GM21367 (cell line): ENCODE results near the gene DIS3L2.
A peak's percentile ranks its signal among the peaks of the same experiment; 100 is the strongest.
"Not testable (repeated sequence)": the region's sequence is repeated elsewhere in the genome, so short reads cannot be mapped to it uniquely, and the experiment has no call there.

ENCODE experiments used
- ATAC-seq: cut with Tn5 transposase; IDR thresholded peaks from one replicate; pipeline ENCODE4 v1.9.1; 2021; ENCODE audit not compliant: unreplicated experiment

The DIS3L2 gene

GRCh38 chr2:232006253-232006652 lies 44.7 kb downstream of the DIS3L2 start:
- no peak for ATAC-seq

- no peak for ATAC-seq
These were observed 47.6 kb downstream of the DIS3L2 start for GRCh38 chr2:232008907-232009638.

DNA sequence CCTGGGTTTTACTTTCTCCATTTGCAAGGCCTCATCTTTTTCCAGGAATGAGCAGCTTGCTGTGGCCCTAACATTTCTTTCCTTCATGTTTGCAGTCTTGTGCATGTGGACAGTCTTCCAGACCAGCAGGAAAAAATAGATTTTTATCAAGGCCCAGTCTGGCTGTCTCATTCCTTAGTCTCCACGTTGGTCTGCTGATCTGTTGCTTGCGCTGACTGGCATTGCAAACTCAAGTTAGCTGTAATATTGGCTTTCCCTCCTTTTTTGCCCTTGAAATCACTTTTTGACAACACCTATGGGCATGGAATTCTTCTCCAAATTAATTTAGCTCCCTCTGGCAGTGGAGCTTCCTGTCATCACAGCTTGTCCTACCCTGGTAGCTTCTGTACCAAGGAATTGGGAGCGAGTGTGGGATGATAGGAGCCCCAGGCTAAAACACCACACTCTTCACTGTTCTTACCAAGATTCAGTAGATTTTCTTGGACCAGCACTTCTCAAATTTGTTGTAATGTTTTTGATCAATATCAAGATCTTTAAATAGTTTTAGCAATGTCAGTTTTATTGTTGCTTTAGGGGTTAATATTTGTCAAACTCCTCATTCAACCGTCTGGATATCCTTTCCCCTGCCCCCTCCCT lies 48.2 kb downstream of the DIS3L2 start:
- ATAC-seq, result no peak

DNA sequence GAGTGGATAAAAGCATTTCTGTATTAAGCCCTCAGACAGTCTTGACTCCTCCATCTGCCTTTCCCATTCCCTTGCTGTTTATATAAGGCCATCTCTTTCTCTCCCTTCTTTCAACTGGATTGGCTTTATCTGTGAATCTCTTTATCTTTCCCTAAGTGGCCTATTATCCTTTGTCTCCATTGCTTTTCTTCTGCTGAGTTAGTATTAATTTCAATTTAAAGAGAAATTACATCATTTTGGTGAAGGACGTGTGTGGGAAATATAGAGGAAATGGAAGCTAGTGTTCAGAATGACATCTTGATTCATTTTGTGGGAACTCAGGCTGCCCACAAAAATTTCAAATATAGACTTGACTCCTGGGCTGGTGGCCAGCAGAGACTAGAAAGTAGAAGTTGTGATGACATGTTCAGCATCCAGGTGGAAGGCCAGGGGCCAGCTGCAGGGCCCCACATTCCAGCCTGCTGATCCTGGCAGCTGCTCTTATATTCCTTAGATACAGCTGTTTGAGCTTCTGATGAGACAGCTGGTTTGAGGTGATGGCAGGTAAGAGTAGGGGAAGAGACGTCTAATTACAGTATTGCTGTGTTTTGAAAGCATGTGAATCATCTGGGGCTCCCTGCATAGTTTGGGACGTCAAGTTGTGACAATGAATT lies 52.3 kb downstream of the DIS3L2 start:
- ATAC-seq, result no peak

- no peak for ATAC-seq
These were observed 53.2 kb downstream of the DIS3L2 start for GRCh38 chr2:232014681-232015080.

- no peak for ATAC-seq
These were observed 56.7 kb downstream of the DIS3L2 start for GRCh38 chr2:232018181-232018580.

- no peak for ATAC-seq
These were observed 61.2 kb downstream of the DIS3L2 start for GRCh38 chr2:232022718-232023117.

DNA sequence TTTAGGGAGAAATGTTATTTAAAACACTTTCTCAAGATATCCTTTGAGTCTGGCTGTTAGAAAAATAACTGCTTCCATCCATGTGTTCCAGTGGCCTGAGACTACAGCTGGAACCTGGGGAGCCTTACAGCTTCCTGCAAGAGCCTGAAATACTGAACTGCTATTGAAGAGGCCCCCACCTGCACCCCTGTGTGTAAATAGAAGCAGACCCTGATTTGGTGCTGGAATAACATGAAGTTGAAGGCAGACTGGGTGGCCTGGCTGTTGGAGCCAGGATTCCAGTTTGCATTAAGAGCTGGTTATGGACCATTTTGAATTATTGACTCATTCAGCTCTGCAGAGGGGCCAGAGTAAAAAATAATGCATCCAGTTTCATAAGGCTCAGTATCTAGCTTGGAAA lies 61.9 kb downstream of the DIS3L2 start:
- no peak for ATAC-seq

DNA sequence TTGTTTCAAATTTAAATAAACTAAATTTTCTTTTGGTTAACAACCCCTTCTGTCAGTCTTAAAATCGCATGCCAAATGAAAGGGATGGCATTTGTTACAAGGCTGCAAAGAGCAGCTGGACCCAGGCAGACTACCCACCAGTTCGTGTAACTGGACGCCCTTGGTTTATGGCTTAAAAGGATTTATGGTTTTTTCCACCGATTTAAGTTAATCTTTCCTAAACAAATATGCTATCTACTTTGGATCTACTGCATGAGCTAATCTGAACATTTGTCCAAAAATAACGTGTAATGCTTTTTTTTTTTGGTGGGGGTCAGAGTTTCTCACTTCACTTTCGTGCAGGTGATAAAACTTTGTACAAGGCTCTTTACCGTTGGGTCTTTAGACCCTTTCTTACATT lies 62.9 kb downstream of the DIS3L2 start:
- no peak for ATAC-seq

- ATAC-seq, result peak; percentile 94
These were observed 65.4 kb downstream of the DIS3L2 start for GRCh38 chr2:232026910-232027309.

DNA sequence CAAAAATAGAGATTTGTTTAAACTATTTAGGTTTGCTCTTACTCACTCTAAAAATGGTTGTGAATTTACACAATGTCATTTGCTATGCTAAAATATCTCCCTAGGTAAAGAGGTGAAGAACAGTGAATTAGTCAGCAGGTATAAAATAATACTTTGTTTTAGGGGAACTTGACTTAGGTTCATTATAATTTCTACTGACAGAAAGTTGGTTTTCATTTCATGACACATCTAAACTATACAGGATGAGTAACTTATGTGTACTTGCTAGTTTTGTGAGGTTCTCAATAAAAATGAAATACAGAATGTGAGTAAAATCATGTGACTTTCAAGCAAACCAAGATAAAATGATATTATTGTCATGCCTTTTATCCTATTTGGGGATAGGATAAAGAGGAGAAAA lies 66.0 kb downstream of the DIS3L2 start:
- no peak for ATAC-seq

GRCh38 chr2:232028071-232028470 lies 66.6 kb downstream of the DIS3L2 start:
- no peak for ATAC-seq

- no peak for ATAC-seq
These were observed 67.1 kb downstream of the DIS3L2 start for GRCh38 chr2:232028631-232029030.

DNA sequence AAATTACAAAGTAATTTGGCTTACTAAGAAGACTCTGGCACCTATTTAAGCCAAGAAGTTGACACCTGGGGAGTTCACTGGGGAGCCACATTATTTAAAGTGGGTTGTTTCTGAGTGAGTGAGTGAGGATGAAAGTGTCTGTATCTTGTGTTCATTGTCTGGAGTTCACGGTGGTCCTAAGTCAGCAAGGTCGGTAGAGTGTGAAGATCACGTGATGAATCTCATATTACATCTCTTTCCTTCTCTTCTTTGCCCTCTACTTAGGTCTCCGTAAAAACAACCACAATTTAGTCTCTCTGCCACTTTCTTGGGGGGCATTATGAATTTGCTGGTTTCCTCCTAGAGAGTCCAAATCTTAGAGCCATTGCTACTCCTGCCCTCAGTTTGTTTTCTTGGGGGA lies 67.8 kb downstream of the DIS3L2 start:
- no peak for ATAC-seq

DNA sequence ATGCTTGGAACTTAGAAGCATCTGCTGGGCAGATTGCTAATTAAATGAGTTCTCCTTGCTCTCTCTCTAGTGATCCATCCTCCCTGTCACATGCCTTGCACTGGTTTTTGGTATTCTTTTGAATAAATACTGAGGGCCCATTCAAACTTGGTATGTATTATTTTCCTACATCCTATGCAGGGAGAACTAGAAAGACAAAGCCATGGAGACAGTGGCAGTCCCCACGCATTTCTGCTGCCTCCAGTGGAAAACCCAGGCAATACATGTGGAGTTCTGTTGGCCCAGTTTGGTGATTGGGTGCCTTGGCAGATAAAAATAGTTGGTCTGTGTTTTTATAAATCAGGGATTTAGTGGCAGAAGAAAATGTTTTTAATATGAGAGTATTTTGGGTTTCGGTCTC lies 68.7 kb downstream of the DIS3L2 start:
- no peak for ATAC-seq

GRCh38 chr2:232035292-232035691 lies 73.8 kb downstream of the DIS3L2 start:
- ATAC-seq, result not testable (repeated sequence)

- not testable (repeated sequence) for ATAC-seq
These were observed 75.4 kb downstream of the DIS3L2 start for GRCh38 chr2:232036876-232037275.

DNA sequence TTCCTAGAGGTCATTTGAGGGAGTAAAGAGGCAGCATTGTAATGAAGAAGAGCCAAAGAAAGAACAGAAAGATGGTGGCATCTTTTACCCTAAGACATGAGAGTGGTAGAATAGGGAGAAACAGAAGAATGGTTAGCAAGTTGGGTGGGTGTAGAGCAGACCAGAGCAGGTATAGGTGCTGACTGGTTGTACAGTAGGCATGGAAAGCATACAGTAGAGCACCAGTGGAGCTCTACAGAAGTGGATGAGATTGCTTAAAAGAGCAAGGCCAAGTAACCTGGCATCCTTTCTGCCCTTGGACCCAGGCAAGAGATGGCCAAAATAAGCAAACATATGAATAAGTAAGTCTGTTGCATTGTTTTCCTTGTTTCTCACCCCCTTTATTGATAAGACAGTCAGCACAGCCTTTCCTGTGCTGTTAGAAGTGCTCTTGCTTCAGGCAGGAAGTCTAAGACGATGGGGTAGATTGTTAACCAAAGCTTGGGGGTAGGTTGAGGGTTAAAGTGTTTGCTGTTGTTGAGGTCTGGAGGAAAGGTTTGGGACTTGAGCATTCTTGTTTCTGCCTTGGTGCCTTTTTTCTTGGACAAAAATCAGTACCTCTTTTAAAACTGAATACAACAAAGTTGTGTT lies 76.9 kb downstream of the DIS3L2 start:
- no peak for ATAC-seq

DNA sequence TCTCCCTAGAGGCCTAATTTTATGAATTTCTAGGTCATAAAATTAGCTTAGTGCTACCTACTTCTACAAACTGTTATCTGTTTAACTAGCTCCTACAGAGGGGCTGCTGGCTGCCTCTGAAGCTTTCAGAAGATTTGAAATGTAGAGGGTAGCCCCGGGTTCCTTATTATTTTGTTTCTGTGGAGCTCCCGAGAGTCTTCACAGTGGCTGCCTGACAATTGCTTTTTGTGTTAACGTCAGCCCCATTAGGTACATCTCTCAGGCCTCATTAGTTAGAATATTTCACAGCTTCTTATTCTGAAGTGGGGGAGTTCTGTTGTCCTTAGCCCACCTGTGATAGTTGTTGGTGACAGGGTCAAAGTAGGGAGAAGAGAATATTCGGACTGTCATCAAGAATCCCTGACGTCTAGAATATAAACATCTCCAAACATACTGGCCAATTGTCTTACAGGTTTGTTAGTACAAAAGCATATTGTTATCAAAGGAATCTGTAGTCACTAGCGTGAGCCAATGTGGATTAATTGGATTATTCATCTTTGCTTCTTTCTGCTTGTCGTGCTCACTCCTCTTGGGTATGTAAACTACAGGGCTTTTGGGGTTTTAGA lies 77.5 kb downstream of the DIS3L2 start:
- no peak for ATAC-seq

GRCh38 chr2:232042911-232043574 lies 81.5 kb downstream of the DIS3L2 start:
- ATAC-seq, result no peak

DNA sequence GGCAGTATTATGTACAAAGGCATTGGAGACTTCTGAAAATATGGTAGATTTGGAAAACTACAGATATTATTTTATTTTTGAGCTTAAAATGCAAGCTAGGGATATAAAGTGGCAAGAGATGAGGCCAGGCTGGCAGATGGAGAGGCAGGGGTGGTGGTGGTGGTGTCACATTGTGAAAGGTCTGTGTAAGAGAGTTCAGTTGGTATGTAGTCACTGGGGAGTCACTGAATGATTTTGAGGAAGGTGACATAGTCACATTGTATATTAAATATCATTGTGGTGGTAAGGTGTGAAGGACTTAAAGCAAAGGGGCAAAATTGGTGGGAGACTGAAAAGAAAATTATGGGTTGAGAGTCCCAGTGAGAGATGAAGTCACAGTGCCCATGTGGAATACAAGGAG lies 82.5 kb downstream of the DIS3L2 start:
- no peak for ATAC-seq
